Neural progenitor cell (in vitro differentiated cells): ENCODE measurements around the gene XYLT1.

Experiments
- EZH2phosphoT487 ChIP-seq: fragments of 200-600 bp; sonication (generic); IDR thresholded peaks from 2 replicates; pipeline ENCODE4 v1.6.1; 2017; ENCODE audit warnings: antibody characterized with exemption
- TF ChIP-seq, protein P1 (sequence below): fragments of 200-600 bp; sonication (generic); IDR thresholded peaks from 2 replicates; pipeline ENCODE4 v1.5.1; 2017; ENCODE audit warnings: antibody characterized with exemption, mild to moderate bottlenecking

DNA sequence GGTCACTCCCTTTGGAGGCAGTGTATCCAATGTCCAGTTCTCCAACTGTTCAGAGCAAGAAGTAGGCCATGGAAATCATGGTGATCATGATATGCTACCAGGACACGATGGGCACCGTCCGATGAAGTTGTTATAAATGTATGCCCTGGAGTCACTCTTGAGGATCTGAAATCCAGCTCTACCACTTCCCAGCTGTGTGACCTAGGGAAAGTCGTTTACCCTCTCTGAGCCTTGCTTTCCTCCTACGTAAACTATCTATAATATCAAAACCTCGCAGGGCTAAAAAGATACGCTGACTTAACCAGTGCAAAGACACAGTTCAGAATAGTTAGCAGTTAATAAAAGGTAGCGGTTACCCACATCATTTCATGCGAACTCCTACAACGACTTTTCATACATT lies 194.2 kb downstream of the XYLT1 start:
- TF ChIP-seq, protein P1, sequence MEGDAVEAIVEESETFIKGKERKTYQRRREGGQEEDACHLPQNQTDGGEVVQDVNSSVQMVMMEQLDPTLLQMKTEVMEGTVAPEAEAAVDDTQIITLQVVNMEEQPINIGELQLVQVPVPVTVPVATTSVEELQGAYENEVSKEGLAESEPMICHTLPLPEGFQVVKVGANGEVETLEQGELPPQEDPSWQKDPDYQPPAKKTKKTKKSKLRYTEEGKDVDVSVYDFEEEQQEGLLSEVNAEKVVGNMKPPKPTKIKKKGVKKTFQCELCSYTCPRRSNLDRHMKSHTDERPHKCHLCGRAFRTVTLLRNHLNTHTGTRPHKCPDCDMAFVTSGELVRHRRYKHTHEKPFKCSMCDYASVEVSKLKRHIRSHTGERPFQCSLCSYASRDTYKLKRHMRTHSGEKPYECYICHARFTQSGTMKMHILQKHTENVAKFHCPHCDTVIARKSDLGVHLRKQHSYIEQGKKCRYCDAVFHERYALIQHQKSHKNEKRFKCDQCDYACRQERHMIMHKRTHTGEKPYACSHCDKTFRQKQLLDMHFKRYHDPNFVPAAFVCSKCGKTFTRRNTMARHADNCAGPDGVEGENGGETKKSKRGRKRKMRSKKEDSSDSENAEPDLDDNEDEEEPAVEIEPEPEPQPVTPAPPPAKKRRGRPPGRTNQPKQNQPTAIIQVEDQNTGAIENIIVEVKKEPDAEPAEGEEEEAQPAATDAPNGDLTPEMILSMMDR = no peak
- no peak for TF ChIP-seq EZH2phosphoT487
